GM19372 (cell line): ENCODE measurements around the gene METTL1.
"Not testable (repeated sequence)": the region's sequence is repeated elsewhere in the genome, so short reads cannot be mapped to it uniquely, and the experiment has no call there.

Experiments used
- ATAC-seq: cut with Tn5 transposase; IDR thresholded peaks from one replicate; pipeline ENCODE4 v1.9.1; 2021; ENCODE audit warnings: mild to moderate bottlenecking, low read depth, moderate library complexity; ENCODE audit not compliant: unreplicated experiment

METTL1 gene

DNA sequence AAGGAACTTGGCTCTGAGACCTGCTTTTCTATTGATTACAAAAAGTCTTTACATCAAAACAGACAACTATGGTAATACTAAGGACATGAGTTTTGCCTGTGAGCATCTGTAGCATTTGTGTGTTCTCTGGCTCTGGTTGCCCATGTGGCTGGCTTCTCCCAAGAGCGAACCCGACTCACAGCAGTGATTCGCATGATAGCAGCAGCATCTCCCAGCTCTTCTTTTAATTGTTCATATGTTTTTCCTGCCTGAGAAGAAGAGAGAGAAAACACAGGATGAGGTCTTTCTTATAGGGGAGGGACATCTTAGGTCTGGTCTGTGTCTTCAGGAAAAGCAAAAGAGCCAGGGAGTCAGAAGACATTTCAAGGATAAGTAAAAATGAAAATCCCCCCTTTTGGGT, 29.1 kb upstream of the METTL1 start:
- no peak for ATAC-seq

DNA sequence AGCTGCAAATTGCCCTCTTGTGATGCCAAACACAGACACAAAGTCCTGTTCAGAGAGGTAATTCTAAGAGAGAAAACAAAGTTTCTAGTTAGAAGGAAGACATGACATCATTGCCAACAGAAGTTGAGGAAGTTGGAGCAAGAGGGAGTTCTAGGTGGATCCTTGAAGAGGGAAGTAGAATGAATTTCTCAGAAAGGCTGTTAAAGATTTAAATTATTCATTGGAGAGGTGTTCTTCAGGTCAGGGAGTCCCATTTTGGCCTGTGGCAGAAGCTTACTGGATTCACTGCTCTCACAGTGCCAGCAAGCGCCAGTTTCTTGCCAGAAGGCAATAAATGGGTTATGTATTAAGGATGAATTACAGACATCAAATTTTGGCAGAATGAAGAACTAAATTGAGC, 26.0 kb upstream of the METTL1 start:
- no peak for ATAC-seq

DNA sequence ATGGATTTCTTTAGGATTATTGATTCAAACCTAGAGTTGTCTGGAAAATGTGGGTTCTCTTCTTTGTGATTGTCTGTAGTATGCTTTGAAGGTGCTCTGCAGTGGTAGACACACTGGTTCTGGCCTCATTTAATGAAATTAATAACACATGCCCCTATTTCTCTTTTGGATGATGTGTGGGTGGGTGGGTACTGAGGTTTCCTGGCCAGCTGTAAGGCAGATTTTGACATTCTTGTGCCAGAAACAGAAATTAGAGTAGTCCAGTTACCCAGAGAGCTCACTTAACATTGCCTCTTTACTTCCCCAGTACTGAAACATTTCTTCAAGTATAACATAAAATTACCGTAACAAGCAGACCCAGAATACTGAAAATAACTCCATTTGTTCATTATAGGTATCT, 25.1 kb upstream of the METTL1 start:
- no peak for ATAC-seq

DNA sequence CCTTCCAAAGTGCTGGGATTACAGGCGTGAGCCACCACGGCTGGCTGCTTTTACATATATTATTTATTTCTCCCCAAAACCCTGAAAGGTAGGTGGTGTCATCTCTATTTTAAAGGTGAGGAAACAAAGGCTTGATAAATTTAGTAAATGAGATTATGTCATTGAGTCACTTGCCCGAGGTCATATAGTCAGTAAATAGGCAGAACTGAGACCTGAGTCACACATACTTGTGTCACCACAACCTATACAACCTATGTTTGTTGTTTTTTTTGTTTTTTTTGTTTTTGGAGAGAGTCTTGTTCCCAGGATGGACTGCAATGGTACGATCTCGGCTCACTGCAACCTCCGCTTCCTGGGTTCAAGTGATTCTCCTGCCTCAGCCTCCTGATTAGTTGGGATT, 23.4 kb upstream of the METTL1 start:
- no peak for ATAC-seq

DNA sequence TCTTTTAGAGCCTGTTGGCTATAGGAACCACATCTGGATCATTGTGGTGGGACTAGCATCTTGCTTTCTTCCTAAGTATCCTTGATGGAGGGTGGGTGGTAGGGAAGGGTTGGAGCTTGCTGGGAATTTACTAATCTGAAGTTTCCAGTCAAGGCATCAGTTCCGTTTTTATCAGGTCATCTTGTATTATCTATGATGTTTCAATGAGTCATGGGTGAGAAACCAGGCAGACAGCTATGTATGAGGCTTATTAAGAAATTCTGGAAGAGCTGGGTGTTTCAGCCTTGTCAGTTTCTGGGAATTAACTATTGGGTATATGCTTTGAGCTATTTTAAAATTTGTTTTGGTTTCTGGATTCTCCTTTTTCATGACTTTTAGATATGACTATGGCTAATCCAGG, 22.0 kb upstream of the METTL1 start:
- no peak for ATAC-seq

DNA sequence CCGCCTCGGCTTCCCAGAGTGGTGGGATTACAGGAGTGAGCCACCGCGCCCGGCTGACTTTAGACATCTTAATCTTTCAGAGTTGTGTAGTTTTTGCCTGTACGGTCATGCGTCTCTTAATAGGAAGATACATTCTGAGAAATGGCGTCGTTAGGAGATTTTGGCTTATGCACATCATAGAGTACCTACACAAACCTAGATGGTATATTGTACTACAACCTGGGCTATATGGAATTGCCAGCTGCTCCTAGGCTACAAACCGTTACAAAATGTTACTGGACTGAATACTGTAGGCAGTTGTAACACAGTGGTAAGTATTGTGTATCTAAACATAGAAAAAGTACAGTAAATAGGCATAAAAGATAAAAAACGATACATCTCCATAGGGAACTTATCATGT, 12.0 kb upstream of the METTL1 start:
- no peak for ATAC-seq

DNA sequence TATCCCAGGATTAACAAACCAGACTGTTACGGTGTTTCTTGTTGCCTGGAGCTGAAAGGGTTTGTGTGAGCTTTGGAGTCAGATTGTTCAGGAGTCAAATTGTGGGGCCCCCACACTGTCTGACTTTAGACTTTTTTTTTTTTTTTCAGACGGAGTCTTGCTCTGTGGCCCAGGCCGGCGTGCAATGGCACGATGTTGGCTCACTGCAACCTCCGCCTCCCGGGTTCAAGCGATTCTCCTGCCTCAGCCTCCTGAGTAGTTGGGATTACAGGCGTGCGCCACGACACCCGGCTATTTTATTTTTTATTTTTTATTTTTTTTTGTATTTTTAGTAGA, 11.5 kb upstream of the METTL1 start:
- no peak for ATAC-seq

DNA sequence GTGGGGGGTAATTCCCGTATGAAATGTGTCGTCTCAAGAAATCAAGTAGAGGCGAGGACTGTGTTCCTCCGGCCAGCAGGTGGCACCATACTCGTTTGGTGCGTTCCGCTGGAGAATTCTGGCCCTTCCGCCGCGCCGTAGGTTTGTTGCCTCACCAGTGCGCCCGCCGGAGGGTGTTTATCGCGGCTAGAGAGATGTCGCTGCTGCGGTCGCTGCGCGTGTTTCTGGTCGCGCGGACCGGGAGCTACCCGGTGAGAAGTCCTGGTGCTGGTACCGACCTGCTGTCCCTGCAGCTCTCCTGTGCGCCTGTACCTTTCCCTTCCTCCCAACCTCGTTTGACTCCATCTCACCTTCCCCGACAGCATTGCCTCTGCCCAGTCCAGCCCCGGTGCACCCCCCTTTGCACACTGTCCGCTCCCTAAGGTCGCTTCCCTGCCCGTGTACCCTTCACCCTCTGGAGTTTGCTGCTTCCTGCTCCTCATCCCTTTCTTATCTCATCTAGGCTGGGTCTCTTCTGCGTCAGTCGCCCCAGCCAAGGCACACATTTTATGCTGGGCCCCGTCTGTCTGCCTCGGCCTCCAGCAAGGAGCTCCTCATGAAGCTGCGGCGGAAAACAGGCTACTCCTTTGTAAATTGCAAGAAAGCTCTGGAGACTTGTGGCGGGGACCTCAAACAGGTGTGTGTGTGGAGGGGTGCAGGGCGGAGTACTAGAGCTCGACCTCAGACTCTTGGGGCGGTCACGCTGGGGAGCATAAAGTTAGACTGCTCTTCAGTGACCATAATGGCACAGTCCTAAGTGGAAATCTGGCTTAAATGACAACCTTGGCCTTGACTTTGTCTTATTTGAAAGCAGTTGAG, 10.9 kb upstream of the METTL1 start, which contains the start of gene TSFM:
Gene TSFM, plus strand, starts transcription at position 180 of the 858 bp plus-strand sequence. Its CDS starts 15 bp downstream, at position 195.
- peak; percentile 89 for ATAC-seq

DNA sequence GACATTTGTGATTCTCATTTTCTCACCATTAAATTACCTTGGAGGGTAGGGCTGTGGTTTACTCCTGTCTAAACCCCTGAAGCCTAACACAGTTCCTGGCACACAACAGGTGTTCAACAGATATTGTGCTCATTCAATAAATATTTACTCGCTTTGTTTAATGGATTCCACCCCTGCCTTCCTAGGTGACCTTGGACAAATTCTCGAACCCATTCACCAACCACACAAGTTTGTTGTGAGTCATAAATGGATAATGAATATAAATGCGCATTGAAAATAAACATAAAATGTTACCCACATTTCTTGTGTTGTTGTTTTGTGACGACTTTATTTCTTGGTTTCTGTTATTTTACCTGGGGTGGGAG, 10.3 kb upstream of the METTL1 start:
- no peak for ATAC-seq

DNA sequence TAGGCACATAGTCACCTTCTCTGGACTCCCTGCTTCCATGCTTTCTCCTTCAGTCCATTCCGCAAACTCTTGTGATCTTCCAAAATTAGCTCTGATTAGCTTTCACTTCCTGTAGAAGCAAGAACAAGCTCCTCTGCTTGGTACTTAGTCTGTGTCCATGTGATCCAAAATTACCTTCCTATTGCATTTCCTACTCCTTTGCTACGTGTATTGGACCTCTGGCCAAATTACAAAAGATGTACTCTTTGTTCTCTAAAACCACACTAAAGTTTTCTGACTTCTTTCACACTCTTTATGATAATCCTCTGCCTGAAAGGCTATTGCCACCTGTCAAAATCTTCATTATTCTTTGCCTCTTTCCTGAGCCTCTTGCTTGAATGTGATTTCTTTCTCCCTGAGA, 9.9 kb upstream of the METTL1 start:
- no peak for ATAC-seq

DNA sequence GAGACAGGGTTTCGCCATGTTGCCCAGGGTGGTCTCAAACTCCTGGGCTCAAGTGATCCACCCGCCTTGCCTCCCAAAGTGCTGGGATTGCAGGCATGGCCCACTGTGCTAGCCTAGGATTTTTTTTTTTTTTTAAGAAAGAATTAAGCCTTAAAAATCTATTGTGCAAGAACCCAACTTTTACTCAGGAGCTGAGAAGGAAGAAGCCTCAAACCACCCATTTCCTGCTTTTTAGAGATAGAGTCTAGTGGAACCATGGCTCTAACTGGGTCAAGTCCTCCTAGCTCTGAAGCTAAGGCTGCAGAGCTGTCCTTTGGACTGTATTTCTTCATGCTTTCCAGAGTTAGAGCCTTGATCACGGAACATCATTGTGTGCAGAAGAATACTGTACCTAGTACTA, 9.3 kb upstream of the METTL1 start:
- ATAC-seq = no peak

DNA sequence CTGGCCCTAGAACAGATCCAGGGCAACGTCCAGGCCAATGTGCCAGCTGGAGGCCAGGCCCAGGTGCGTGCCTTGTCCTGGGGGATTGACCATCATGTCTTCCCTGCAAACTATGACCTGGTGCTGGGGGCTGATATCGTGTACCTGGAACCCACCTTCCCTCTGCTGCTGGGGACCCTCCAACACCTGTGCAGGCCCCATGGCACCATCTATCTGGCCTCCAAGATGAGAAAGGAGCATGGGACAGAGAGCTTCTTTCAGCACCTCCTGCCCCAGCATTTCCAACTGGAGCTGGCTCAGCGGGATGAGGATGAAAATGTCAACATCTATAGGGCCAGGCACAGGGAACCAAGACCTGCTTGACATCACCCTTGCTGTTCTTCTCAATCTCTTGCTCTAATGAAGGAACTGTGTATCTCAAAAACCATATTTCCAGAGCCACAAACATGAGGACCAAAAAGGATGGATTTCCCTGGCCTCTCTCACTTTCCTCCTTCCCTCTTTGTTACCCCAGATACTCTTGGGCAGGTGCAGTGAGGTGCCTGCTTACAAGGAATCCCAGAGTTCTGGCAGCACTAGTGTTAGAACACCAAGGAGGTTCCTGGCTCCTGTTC, 8.5 kb upstream of the METTL1 start:
- no peak for ATAC-seq

DNA sequence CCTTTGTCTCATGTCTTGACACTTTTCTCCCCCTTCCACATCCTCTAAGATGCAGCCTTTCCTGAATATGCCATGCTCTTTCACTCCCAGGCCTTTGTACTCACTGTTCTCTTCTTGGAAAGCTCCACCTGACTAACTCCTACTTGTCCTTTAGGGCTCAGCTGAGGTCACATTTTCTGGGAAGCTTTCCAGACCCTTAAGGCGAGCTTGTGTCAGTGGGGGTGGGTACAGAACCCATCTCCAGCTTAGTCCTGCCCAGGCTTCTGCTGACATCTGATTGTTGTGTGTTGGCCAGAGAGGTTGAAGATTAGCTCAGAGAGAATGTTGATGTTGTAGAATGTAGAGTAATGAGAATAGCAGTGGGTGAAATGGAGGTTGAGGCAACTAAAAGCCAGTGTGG, 7.8 kb upstream of the METTL1 start:
- no peak for ATAC-seq

DNA sequence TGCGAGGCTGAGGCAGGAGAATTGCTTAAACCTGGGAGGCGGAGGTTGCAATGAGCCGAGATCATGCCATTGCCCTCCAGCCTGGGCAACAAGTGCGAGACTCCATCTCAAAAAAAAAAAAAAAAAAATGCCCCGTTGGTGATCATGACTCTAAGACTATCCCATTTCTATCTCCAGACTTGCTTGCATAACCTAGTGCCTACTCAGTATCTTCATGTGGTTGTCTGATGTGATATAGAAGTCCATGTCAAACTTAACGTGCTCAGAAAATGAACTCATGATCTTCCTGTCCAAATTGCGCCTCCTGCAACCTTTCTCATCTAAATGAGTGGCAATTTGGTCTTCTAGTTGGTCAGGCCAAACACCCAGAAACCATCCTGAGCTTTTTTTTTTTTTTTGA, 6.0 kb upstream of the METTL1 start:
- no peak for ATAC-seq

DNA sequence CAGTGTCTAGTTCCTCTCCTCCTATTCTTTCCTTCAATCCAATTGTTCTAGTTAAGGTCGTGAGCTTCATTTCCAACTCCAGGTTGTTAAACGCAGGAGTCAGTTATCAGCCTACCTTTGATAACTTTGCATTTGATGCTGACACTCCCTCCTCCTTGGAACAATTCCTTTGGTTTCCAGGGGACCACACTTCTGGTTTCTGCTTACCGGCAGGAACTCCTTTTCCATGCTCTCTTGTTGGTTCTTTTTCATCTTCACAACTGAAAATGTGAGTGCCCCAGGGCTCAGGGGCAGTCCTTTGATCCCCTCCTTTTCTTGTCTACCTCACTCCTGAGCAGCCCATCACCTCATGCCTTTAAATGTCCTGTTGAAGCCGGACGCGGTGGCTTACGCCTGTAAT, 5.5 kb upstream of the METTL1 start:
- no peak for ATAC-seq

DNA sequence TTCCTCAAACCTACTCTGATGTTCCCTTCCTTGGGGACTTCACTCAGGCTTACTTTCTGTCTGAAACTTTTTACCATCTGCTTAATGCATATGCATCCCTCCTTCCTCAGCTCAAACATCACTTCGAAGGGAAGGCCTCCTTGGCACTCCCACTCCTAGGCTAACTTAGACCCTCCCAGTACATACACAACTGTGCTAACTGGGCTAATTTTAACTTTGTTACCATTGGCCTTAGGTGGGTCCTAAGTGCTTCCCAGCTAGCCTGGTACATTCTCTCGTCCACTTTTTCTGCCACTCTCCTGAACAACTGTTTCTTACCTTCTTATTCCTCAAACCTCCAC, 4.3 kb upstream of the METTL1 start:
- ATAC-seq = no peak

DNA sequence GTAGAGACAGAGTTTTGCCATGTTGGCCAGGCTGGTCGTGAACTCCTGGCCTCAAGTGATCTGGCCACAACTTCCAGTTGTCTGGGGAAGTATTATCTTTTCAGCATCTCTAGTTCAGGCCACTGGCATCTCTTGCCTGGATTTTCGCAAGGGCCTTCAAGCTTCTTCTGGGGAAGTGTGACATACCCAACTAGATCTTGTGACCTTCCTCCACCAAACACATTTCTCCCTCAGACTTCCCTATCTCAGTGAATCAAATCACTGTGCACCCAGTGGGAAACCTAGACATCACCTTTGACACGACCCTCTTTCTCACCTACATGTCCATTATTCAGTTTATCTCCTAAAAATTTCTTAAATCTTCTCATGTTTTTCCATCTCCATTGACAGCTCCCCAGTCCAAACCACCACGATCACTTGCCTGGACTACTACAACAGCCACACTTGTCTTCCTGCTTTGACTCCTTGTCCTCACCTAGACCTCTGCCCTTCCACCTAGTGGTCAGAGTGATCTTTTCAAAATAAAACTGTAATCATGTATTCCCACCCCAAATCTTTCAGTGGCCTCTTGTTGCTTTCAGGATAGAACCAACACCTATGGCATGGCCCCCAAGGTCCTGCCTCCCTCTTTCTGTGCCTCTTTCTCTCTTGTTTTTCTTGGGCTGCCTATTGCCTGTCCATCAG, 3.8 kb upstream of the METTL1 start:
- ATAC-seq = no peak

DNA sequence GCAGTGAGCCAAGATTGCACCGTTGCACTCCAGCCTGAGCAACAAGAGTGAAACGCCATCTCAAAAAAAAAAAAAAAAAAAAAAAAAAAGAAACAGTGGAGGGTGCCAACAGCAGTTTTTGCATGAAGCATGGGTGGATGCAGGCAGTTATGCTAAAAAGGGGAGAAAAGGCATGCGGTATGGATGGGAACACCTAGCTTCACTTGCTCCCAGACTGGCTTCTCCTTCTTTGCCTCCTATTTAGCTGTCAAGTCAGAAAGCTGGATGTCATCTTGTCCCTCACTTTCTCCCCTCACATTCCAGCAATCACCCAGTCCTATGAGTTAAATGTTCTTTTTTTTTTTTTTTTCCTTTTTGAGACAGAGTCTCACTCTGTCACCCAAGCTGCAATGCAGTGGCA, 3.1 kb upstream of the METTL1 start:
- no peak for ATAC-seq

DNA sequence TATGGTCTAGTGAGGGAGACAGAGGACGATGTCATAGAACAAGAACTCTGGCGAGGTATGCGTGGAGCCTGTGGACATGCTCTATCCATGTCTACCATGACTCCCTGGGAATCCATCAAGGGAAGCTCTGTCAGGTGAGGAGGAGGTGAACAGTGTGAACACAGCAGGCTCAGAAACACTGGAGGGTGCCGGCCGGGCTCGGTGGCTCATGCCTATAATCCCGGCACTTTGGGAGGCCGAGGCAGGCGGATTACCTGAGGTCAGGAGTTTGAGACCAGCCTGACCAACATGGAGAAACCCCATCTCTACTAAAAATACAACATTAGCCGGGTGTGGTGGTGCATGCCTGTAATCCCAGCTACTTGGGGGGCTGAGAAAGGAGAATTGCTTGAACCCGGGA, 2.7 kb upstream of the METTL1 start:
- not testable (repeated sequence) for ATAC-seq

DNA sequence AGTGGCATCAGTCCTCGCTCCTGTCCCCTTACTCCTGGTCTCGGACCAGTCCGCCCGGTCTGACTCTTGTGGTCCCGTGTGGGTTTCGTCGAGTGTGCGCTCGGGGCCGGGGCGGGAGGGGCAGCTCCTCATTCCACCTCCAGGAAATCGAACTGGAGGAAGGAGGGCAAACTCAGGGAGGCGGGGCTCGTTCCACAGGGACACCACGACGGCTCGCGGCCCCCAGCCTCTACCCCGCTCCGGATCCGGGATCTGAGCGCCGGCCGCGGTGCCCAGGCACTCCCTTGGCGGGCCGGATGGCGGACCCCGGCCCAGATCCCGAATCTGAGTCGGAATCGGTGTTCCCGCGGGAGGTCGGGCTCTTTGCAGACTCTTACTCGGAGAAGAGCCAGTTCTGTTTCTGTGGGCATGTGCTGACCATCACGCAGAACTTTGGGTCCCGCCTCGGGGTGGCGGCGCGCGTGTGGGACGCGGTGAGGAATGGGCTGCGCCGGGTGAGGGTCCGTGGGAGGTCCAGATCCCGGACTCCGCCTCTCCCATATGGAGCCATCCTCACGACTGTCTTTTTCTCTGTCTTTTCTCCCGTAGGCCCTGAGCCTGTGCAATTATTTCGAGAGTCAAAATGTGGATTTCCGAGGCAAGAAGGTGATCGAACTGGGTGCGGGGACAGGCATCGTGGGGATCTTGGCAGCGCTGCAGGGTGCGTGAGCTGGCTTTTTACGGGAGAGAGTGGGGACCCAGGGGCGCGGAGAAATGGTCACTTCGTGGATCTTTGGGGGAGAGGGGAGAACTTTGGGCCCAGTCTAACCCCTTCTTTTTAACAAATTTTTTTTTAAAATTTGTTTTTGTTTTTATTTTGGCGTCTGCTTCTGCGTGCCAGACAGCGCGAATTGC, 771 bp upstream of the METTL1 start, which contains the start of gene EEF1AKMT3:
Gene EEF1AKMT3, plus strand, starts transcription at position 186 of the 894 bp plus-strand sequence. Its CDS starts 111 bp downstream, at position 297.
- peak; percentile 31 for ATAC-seq
